Mesenchymal stem cell (in vitro differentiated cells and primary cell): ENCODE measurements around the gene ARF6.
A peak's percentile ranks its signal among the peaks of the same experiment; 100 is the strongest.

ENCODE experiments used
- DNase-seq: peaks from one replicate; pipeline ENCODE4 v3.0.0-alpha.2; 2013
- H2AFZ ChIP-seq: one replicate; pipeline ENCODE4 v1.6.1; 2013; ENCODE audit warnings: low read depth, mild to moderate bottlenecking, control low read depth, inconsistent platforms, low read length, moderate library complexity
- H2AK5ac ChIP-seq: 2 replicates; pipeline ENCODE4 v1.6.1; 2013; ENCODE audit warnings: low read length, moderate library complexity, mild to moderate bottlenecking, inconsistent platforms; ENCODE audit not compliant: severe bottlenecking
- H2BK120ac ChIP-seq: one replicate; pipeline ENCODE4 v1.6.1; 2013; ENCODE audit warnings: low read depth, mild to moderate bottlenecking, inconsistent platforms, low read length, moderate library complexity
- H2BK12ac ChIP-seq, 2 experiments: one replicate each; pipeline ENCODE4 v1.6.1; 2013; ENCODE audit warnings: inconsistent platforms in 2 of 2, low read length in 2 of 2, mild to moderate bottlenecking in 2 of 2, moderate library complexity in 2 of 2, control low read depth in 1 of 2
- H2BK15ac ChIP-seq: one replicate; pipeline ENCODE4 v1.6.1; 2013; ENCODE audit warnings: mild to moderate bottlenecking, low read depth, inconsistent platforms; ENCODE audit not compliant: poor library complexity, severe bottlenecking
- H2BK5ac ChIP-seq: 2 replicates; pipeline ENCODE4 v1.6.1; 2013; ENCODE audit warnings: low read depth, mild to moderate bottlenecking, low read length, control low read depth, inconsistent platforms; ENCODE audit not compliant: poor library complexity, severe bottlenecking
- H3K14ac ChIP-seq, 2 experiments: one replicate each; pipeline ENCODE4 v1.6.1; 2013; ENCODE audit warnings: inconsistent platforms in 2 of 2, low read length in 2 of 2, control low read depth in 1 of 2, mild to moderate bottlenecking in 1 of 2, moderate library complexity in 1 of 2
- H3K18ac ChIP-seq, 2 experiments: one replicate each; pipeline ENCODE4 v1.6.1; 2013; ENCODE audit warnings: inconsistent platforms in 2 of 2, low read length in 2 of 2, control low read depth in 1 of 2, low read depth in 1 of 2, mild to moderate bottlenecking in 1 of 2
- H3K23ac ChIP-seq, 2 experiments: one replicate each; pipeline ENCODE4 v1.6.1; 2013; ENCODE audit warnings: inconsistent platforms in 2 of 2, low read length in 2 of 2, mild to moderate bottlenecking in 2 of 2, moderate library complexity in 2 of 2, control low read depth in 1 of 2
- H3K27ac ChIP-seq: 2 replicates; pipeline ENCODE4 v1.5.1; 2013; ENCODE audit warnings: mild to moderate bottlenecking, moderate library complexity, low read length, control low read depth, inconsistent platforms; ENCODE audit not compliant: poor library complexity, severe bottlenecking
- H3K27me3 ChIP-seq, 2 experiments: 2 replicates each; pipeline versions ENCODE4 v1.6.1 to v1.7.0; 2013; ENCODE audit warnings: low read length in 2 of 2, mild to moderate bottlenecking in 2 of 2, moderate library complexity in 2 of 2, control low read depth in 1 of 2, inconsistent platforms in 1 of 2; ENCODE audit not compliant: control insufficient read depth in 1 of 2, insufficient read depth in 1 of 2
- H3K36me3 ChIP-seq, 2 experiments: 2 replicates each; pipeline versions ENCODE4 v1.6.1 to v1.7.0; 2013; ENCODE audit warnings: low read length in 2 of 2, control low read depth in 1 of 2, inconsistent platforms in 1 of 2, low read depth in 1 of 2, mild to moderate bottlenecking in 1 of 2; ENCODE audit not compliant: insufficient read depth in 2 of 2, control insufficient read depth in 1 of 2
- H3K4ac ChIP-seq, 2 experiments: one replicate each; pipeline ENCODE4 v1.6.1; 2013; ENCODE audit warnings: inconsistent platforms in 2 of 2, low read length in 2 of 2, mild to moderate bottlenecking in 2 of 2, moderate library complexity in 2 of 2, control low read depth in 1 of 2, low read depth in 1 of 2
- H3K4me1 ChIP-seq: 2 replicates; pipeline ENCODE4 v1.6.1; 2013; ENCODE audit warnings: low read depth, low read length, control low read depth; ENCODE audit not compliant: control insufficient read depth, insufficient read depth
- H3K4me2 ChIP-seq: 2 replicates; pipeline ENCODE4 v1.6.1; 2013; ENCODE audit warnings: low read length, mild to moderate bottlenecking, inconsistent platforms; ENCODE audit not compliant: poor library complexity, severe bottlenecking
- H3K4me3 ChIP-seq, 2 experiments: 2 replicates each; pipeline versions ENCODE4 v1.5.1 to v1.7.0; 2013; ENCODE audit warnings: low read length in 2 of 2, mild to moderate bottlenecking in 2 of 2, control low read depth in 1 of 2, low read depth in 1 of 2; ENCODE audit not compliant: insufficient read depth in 1 of 2
- H3K79me1 ChIP-seq: replicated peaks from 2 replicates; pipeline ENCODE4 v1.6.1; 2013; ENCODE audit warnings: mild to moderate bottlenecking, control low read depth, low read length, inconsistent platforms; ENCODE audit not compliant: poor library complexity, severe bottlenecking
- H3K9ac ChIP-seq: 2 replicates; pipeline ENCODE4 v1.7.0; 2013; ENCODE audit warnings: mild to moderate bottlenecking, low read length, moderate library complexity
- H3K9me3 ChIP-seq: 2 replicates; pipeline ENCODE4 v1.7.0; 2013; ENCODE audit warnings: mild to moderate bottlenecking, low read length; ENCODE audit not compliant: control insufficient read depth
- H4K8ac ChIP-seq: one replicate; pipeline ENCODE4 v1.6.1; 2013; ENCODE audit warnings: inconsistent platforms, mild to moderate bottlenecking, low read length, moderate library complexity
- H4K91ac ChIP-seq: one replicate; pipeline ENCODE4 v1.6.1; 2013; ENCODE audit warnings: mild to moderate bottlenecking, low read length, inconsistent platforms
- WGBS: methylation state at CpG from one replicate; pipeline ENCODE4 v1.1.7; 2013; ENCODE audit warnings: mixed read lengths; 5-methylcytosine and 5-hydroxymethylcytosine counted together

ARF6 gene

GRCh38 chr14:49875640-49876198 lies 17.2 kb upstream of the ARF6 start:
- no peak overlapping the region for H2BK12ac ChIP-seq
- peaks cover 3% of the 10 kb centered on the region for H3K4me1 ChIP-seq
- H3K14ac ChIP-seq: no peak overlapping the region
- H3K4ac ChIP-seq: no peak overlapping the region
- no peaks in the 10 kb centered on the region for H3K27me3 ChIP-seq
- H3K36me3 ChIP-seq: no peaks in the 10 kb centered on the region
- H3K23ac ChIP-seq: no peak overlapping the region
- no peak overlapping the region for H2AFZ ChIP-seq
- H4K91ac ChIP-seq: no peak overlapping the region
- H2AK5ac ChIP-seq: no peak overlapping the region
- WGBS: 92% methylated on average over 8 of the region's 12 CpGs
- H3K9ac ChIP-seq: no peak overlapping the region
- no peak overlapping the region for H4K8ac ChIP-seq
- no peak overlapping the region for H3K27ac ChIP-seq
- no peak overlapping the region for H3K4me3 ChIP-seq
- no peak overlapping the region for H3K18ac ChIP-seq
- H2BK15ac ChIP-seq: no peak overlapping the region
- DNase-seq: no peak
- no peak overlapping the region for H2BK5ac ChIP-seq
- H3K79me1 ChIP-seq: no peaks in the 10 kb centered on the region
- H3K9me3 ChIP-seq: no peaks in the 10 kb centered on the region
- H2BK120ac ChIP-seq: no peak overlapping the region
- H3K4me2 ChIP-seq: no peak overlapping the region

GRCh38 chr14:49876563-49877127 lies 16.2 kb upstream of the ARF6 start:
- no peak overlapping the region for H3K4me3 ChIP-seq
- H4K8ac ChIP-seq: no peak overlapping the region
- no peak overlapping the region for H2AFZ ChIP-seq
- H2BK120ac ChIP-seq: no peak overlapping the region
- no peak overlapping the region for H2BK5ac ChIP-seq
- no peaks in the 10 kb centered on the region for H3K9me3 ChIP-seq
- no peaks in the 10 kb centered on the region for H3K36me3 ChIP-seq
- no peaks in the 10 kb centered on the region for H3K79me1 ChIP-seq
- H3K23ac ChIP-seq: no peak overlapping the region
- no peak overlapping the region for H4K91ac ChIP-seq
- H3K27ac ChIP-seq: no peak overlapping the region
- no peak overlapping the region for H2AK5ac ChIP-seq
- H2BK12ac ChIP-seq: no peak overlapping the region
- WGBS: 71% methylated on average over 4 of the region's 4 CpGs
- no peak overlapping the region for H2BK15ac ChIP-seq
- H3K18ac ChIP-seq: no peak overlapping the region
- peaks cover 3% of the 10 kb centered on the region for H3K4me1 ChIP-seq
- no peaks in the 10 kb centered on the region for H3K27me3 ChIP-seq
- H3K9ac ChIP-seq: no peak overlapping the region
- no peak overlapping the region for H3K4ac ChIP-seq
- DNase-seq: no peak
- H3K14ac ChIP-seq: no peak overlapping the region
- H3K4me2 ChIP-seq: no peak overlapping the region

GRCh38 chr14:49879646-49880204 lies 13.2 kb upstream of the ARF6 start:
- Histone ChIP-seq H3K4me3 (no peak overlapping the region), H3K14ac (no peak overlapping the region), H3K9me3 (no peaks in the 10 kb centered on the region), H3K23ac (no peak overlapping the region), H2AK5ac (peak overlapping the region; percentile 73), H2BK15ac (no peak overlapping the region), H2BK5ac (no peak overlapping the region), H3K4me1 (peaks cover 2% of the 10 kb centered on the region), H3K9ac (no peak overlapping the region), H3K27me3 (no peaks in the 10 kb centered on the region), H4K8ac (no peak overlapping the region), H3K18ac (peak overlapping the region in 1 of 2 experiments; percentile 48), H3K27ac (no peak overlapping the region), H3K36me3 (no peaks in the 10 kb centered on the region), H4K91ac (no peak overlapping the region), H2BK120ac (no peak overlapping the region), H3K79me1 (no peaks in the 10 kb centered on the region), H3K4me2 (no peak overlapping the region), H3K4ac (no peak overlapping the region), H2BK12ac (peak overlapping the region; percentile 9 to 63), H2AFZ (no peak overlapping the region)
- WGBS: 70% methylated on average over 7 of the region's 8 CpGs
- peak; percentile 62 for DNase-seq

GRCh38 chr14:49880267-49881064 lies 12.4 kb upstream of the ARF6 start:
- 71% methylated on average over 7 of the region's 9 CpGs for WGBS

More at GRCh38 chr14:49880267-49881064, 12.4 kb upstream of the ARF6 start:
- H2BK5ac ChIP-seq: no peak overlapping the region
- H3K14ac ChIP-seq: no peak overlapping the region
- no peaks in the 10 kb centered on the region for H3K79me1 ChIP-seq
- no peaks in the 10 kb centered on the region for H3K36me3 ChIP-seq
- no peaks in the 10 kb centered on the region for H3K9me3 ChIP-seq
- no peak overlapping the region for H3K4me3 ChIP-seq
- no peak overlapping the region for H4K91ac ChIP-seq
- peaks cover 2% of the 10 kb centered on the region for H3K4me1 ChIP-seq
- H3K4ac ChIP-seq: no peak overlapping the region
- H3K27ac ChIP-seq: peak overlapping the region; percentile 23
- H3K18ac ChIP-seq: peak overlapping the region in 1 of 2 experiments; percentile 48
- no peak overlapping the region for H2BK15ac ChIP-seq
- no peaks in the 10 kb centered on the region for H3K27me3 ChIP-seq
- peak overlapping the region; percentile 27 for H4K8ac ChIP-seq
- no peak overlapping the region for H3K9ac ChIP-seq
- no peak overlapping the region for H3K23ac ChIP-seq
- H2AK5ac ChIP-seq: no peak overlapping the region
- no peak overlapping the region for H2BK120ac ChIP-seq
- H2AFZ ChIP-seq: no peak overlapping the region
- DNase-seq: peak; percentile 77
- H2BK12ac ChIP-seq: no peak overlapping the region
- H3K4me2 ChIP-seq: no peak overlapping the region
